HG02852 (cell line): ENCODE measurements around the gene BANK1.

Source experiments
- ATAC-seq: cut with Tn5 transposase; IDR thresholded peaks from one replicate; pipeline ENCODE4 v1.9.1; 2021; ENCODE audit warnings: mild to moderate bottlenecking, moderate library complexity; ENCODE audit not compliant: unreplicated experiment

BANK1 gene

GRCh38 chr4:102105983-102106382 lies 315.5 kb downstream of the BANK1 start:
- no peak for ATAC-seq

GRCh38 chr4:102114118-102114630 lies 323.6 kb downstream of the BANK1 start:
- ATAC-seq, result no peak

- ATAC-seq, result no peak
These were observed 325.6 kb downstream of the BANK1 start for GRCh38 chr4:102116121-102116520.

DNA sequence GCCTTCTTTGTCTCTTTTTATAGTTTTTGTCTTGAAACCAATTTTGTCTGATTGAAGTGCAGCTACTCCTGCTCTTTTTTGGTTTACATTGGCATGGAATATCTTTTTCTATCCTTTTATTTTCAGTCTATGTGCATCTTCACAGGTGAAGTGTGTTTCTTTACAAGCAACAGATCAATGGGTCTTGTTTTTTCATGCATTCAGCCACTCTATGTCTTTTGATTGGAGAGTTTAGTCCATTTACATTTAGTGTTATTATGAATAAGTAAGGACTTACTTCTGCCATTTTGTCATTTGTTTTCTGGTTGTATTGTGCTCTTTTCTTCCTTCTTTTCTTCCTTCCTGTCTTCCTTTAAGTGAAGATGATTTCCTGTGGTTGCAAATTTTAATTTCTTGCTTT lies 330.3 kb downstream of the BANK1 start:
- no peak for ATAC-seq
